Measurements from ENCODE around the gene SMURF1. TPM values are rescaled to one million over a fixed set of nuclear protein-coding genes. Genes with fewer than 3 reads are reported as not detected.
A peak's percentile ranks its signal among the peaks of the same experiment; 100 is the strongest.

The SMURF1 gene
- total and polyA plus RNA-seq, 2 of the 4 experiments (the other 2 are of a cell fraction), result 13.4 to 20.3 TPM

GRCh38 chr7:99094401-99094800 lies 49.5 kb downstream of the SMURF1 start:
- Histone ChIP-seq H2BK20ac (ENCODE audit: low read depth, low read length) (no peak overlapping the region), H3K23ac (ENCODE audit: low read depth, low read length) (no peak overlapping the region), H2BK15ac (ENCODE audit: low read depth, low read length) (no peak overlapping the region), H3K9me3 (ENCODE audit: control insufficient read depth, insufficient read depth, low read length) (peaks cover 1% of the 10 kb centered on the region; the same call in 1 of the 2 replicates), H3K4me1 (ENCODE audit: control insufficient read depth, insufficient read depth, low read length) (peaks cover 10% of the 10 kb centered on the region), H4K5ac (ENCODE audit: low read depth, low read length) (no peak overlapping the region), H3K36me3 (ENCODE audit: control insufficient read depth, insufficient read depth, low read length) (peaks cover 1% of the 10 kb centered on the region), H2AK5ac (ENCODE audit: low read depth, low read length) (no peak overlapping the region), H3K9me1 (ENCODE audit: insufficient read depth, low read length) (peaks cover 20% of the 10 kb centered on the region), H4K20me1 (ENCODE audit: insufficient read depth, low read length) (peaks cover 71% of the 10 kb centered on the region), H3K79me1 (ENCODE audit: low read depth in 1 of 2, low read length in 2 of 2) (peaks cover 34 to 78% of the 10 kb centered on the region in 2 experiments), H3K4me3 (ENCODE audit: insufficient read depth, low read depth, low read length) (no peak overlapping the region), H3K9ac (ENCODE audit: low read depth, low read length) (no peak overlapping the region; the same call in 1 of the 2 replicates), H2AFZ (replicated peaks; ENCODE audit: low read length, poor library complexity) (no peak overlapping the region), H3K27me3 (ENCODE audit: control insufficient read depth, insufficient read depth, low read length) (no peaks in the 10 kb centered on the region), H3K18ac (ENCODE audit: low read depth, low read length) (no peak overlapping the region), H3K56ac (ENCODE audit: extremely low read depth, insufficient read depth, low read length) (no peak overlapping the region), H2BK5ac (ENCODE audit: low read depth, low read length, poor library complexity, severe bottlenecking) (no peak overlapping the region), H2BK120ac (ENCODE audit: low read depth, low read length) (no peak overlapping the region), H3K4me2 (ENCODE audit: low read depth, low read length) (no peak overlapping the region), H2AK9ac (replicated peaks; ENCODE audit: low read depth, low read length, poor library complexity) (no peak overlapping the region), H3K4ac (ENCODE audit: low read depth, low read length) (no peak overlapping the region), H3K14ac (replicated peaks; ENCODE audit: low read depth, low read length) (no peak overlapping the region), H4K8ac (ENCODE audit: low read depth in 2 of 2, low read length in 2 of 2) (no peak overlapping the region), H4K91ac (ENCODE audit: insufficient read depth, low read depth, low read length) (no peak overlapping the region), H3K27ac (ENCODE audit: insufficient read depth, low read length) (no peak overlapping the region)
- ChIA-PET CTCF (interaction anchor here (1.1 kb wide), 1 partner anchor 30 kb away, joined by 3 read pairs; no protein-coding TSS in a partner anchor), POLR2A (ENCODE audit: unreplicated experiment) (no interaction called here)
- DNase-seq (peak; percentile 45), ATAC-seq (ENCODE audit: low read depth) (no peak)
- in situ Hi-C loops (cut with MboI; ENCODE audit: low sequenced_read_pairs) (no loop called here), dilution Hi-C loops (cut with HindIII; ENCODE audit: low sequenced_read_pairs, unreplicated experiment) (no loop called here), intact Hi-C loops (cut with micrococcal nuclease) (no loop called here)
- BruUV-seq (replicated peaks), result no TSS peak
- TF ChIP-seq CEBPB (IDR thresholded peaks at IDR 0.05; ENCODE audit: low read depth, low read length) (no peak), SMC3 (IDR thresholded peaks at IDR 0.05; ENCODE audit: low read depth, low read length) (no peak), FOS (IDR thresholded peaks at IDR 0.05; ENCODE audit: low read depth, low read length) (no peak), MAFK (IDR thresholded peaks at IDR 0.05; ENCODE audit: low read depth, low read length) (no peak), BHLHE40 (IDR thresholded peaks at IDR 0.05; ENCODE audit: low read depth, low read length) (no peak), MAZ (IDR thresholded peaks at IDR 0.05; ENCODE audit: borderline replicate concordance, low read depth, low read length) (no peak), CTCF (conservative IDR thresholded peaks at IDR 0.05; ENCODE audit: low read depth, low read length) (no peak), POLR2A (IDR thresholded peaks at IDR 0.05; ENCODE audit: low read depth, low read length) (no peak), CHD1 (IDR thresholded peaks at IDR 0.05; ENCODE audit: low read depth, low read length) (no peak), RAD21 (IDR thresholded peaks at IDR 0.05; ENCODE audit: low read length) (no peak), RFX5 (IDR thresholded peaks at IDR 0.05; ENCODE audit: low read depth, low read length) (no peak), NFE2L2 (IDR thresholded peaks at IDR 0.05; ENCODE audit: low read depth, low read length) (no peak), MXI1 (IDR thresholded peaks at IDR 0.05; ENCODE audit: borderline replicate concordance, low read depth, low read length) (no peak), RCOR1 (IDR thresholded peaks at IDR 0.05; ENCODE audit: insufficient replicate concordance, low read length) (no peak)
- TF ChIP-seq, protein P1, sequence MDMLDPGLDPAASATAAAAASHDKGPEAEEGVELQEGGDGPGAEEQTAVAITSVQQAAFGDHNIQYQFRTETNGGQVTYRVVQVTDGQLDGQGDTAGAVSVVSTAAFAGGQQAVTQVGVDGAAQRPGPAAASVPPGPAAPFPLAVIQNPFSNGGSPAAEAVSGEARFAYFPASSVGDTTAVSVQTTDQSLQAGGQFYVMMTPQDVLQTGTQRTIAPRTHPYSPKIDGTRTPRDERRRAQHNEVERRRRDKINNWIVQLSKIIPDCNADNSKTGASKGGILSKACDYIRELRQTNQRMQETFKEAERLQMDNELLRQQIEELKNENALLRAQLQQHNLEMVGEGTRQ (IDR thresholded peaks at IDR 0.05; ENCODE audit: low read depth, low read length), result no peak
- TF ChIP-seq, protein P2, sequence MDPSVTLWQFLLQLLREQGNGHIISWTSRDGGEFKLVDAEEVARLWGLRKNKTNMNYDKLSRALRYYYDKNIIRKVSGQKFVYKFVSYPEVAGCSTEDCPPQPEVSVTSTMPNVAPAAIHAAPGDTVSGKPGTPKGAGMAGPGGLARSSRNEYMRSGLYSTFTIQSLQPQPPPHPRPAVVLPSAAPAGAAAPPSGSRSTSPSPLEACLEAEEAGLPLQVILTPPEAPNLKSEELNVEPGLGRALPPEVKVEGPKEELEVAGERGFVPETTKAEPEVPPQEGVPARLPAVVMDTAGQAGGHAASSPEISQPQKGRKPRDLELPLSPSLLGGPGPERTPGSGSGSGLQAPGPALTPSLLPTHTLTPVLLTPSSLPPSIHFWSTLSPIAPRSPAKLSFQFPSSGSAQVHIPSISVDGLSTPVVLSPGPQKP (IDR thresholded peaks at IDR 0.05; ENCODE audit: borderline replicate concordance, low read depth, low read length), result no peak
